Adipose tissue (tissue), 3 donors: ENCODE measurements around the gene OSBPL5. TPM values are rescaled to one million over a fixed set of nuclear protein-coding genes. Genes with fewer than 3 reads are reported as not detected.
"Not testable (repeated sequence)": the region's sequence is repeated elsewhere in the genome, so short reads cannot be mapped to it uniquely, and the experiment has no call there.

Experiments used
- H3K27ac ChIP-seq: one replicate; pipeline ENCODE4 v1.5.1; 2013; ENCODE audit warnings: low read depth, low read length
- WGBS, 3 donors: extraction: QIAGEN DNeasy Blood & Tissue Kit; methylation state at CpG; one replicate each; pipeline ENCODE4 v1.1.7; 2013; 5-methylcytosine and 5-hydroxymethylcytosine counted together
- polyA plus RNA-seq, 3 donors: library from polyadenylated mRNA; stranded (reverse); fragments of 200-250 nt; gene quantifications; one replicate each; pipeline ENCODE4 v1.2.3, GENCODE V29; 2013
- donor health status: healthy with polysubstance abuse.
- donor health status: Bipolar disorder and iron deficiency.
- donor health status: healthy.

OSBPL5 gene
- polyA plus RNA-seq, 3 donors, result 9.5 to 25.3 (median 19.7) TPM

DNA sequence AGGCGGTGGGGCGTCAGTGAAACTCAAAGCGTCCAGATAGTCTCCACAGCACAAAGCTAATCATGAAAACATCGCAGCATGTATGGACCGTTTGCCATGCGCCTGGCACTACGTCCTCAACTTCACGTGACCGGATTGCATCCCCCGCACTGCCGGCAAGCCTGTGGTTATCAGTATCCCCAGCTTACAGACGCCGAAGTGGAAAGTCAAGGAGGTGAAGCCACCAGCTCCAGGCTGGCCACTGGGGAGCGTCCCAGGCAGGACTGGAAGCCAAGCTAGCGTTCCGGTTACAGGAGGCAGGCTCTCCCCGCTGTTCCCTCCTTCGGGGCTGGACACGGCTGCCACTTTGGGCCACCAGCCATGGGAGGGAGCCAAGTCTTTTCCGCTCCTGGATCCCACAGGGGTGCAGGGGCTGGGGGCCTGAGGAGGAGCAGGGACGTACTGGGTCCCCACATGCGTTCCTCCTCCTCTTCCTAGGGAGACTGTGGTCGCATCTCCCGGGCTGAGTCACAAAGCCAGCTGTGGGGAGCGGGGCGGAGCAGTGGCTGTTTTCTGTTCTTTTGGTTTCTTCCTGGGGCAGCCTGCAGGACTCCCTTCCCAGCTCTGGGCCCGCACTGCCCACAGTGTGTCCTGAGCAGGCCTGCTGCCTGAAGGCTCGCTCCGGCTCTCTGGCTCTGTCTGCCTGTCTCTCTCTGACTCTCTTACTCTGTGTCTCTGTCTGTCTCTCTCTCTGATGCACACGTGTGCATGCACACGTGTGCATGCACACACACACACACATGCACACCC is 4.3 kb upstream of the OSBPL5 start:
- H3K27ac ChIP-seq, result no peak overlapping the region
- WGBS, 3 donors, result 2 to 8% (median 5%) methylated on average over 31 of the region's 31 CpGs

DNA sequence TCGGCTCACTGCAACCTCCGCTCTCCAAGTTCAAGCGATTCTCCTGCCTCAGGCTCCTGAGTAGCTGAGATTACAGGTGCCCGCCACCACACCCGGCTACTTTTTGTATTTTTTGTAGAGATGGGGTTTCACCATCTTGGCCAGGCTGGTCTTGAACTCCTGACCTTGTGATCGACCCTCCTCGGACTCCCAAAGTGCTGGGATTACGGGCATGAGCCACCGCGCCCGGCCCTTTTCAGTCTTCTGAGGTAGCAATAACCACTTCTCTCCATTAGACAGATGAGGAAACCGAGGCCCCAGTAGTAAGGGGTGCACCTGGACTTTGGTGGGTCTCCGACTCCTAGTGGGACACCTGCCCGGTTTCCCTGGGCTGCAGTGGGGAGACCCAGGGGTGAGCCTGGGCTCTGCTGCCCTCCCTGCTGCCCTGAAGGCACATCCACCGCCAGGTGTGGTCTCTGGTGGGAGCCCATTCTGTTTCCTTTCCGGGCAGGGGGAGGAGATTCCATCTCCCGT is 3.7 kb upstream of the OSBPL5 start:
- 73 to 78% (median 77%) methylated on average over 17 of the region's 17 CpGs for WGBS, 3 donors
- H3K27ac ChIP-seq, result not testable (repeated sequence)

DNA sequence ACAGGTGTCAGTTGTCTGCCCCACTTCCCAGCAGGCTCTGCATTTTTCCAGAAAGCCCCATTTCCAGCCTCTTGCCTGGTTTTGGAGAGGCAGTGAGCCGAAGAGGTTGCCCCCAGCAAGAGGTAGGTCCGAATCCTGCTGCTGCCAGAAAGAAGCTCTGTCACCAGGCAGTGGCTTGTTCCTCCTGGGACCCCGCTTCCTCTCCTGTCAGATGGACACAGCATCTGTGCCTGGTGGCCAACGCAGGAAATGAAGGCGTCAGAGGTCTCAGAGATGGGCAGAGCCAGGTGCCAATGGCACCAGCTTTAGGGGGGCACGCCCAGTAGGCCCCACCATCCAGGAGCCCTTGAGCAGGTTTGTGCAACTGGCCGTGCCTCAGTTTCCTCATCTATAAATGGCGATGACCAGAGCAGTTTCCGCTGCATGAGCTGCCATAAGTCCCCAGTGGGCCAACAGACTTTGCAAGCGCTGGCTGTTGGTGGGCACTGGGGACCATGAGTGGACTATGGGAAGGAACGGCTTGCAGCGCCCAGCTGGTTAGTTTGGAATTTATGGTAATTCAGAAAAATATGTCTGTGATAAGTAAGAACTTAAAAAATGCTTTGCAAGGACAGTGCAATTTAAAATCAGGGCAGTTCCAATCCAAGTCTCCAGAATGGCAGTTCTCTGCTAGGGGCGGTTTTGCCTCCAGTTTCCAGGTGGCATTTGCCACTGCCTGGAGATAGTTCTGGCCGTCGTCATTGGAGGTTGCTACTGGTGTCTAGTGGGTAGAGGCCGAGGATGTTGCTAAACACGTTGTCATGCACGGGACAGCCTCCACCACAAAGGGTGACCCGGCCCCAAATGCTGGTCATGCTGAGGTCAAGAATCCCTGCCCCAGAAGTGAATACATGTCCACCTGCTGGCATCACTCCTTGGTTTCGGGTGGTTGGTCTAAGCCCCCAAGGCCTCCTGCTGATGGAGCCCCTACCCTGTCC is 2.3 kb upstream of the OSBPL5 start:
- WGBS, 3 donors, result 68 to 77% (median 70%) methylated on average over 20 of the region's 20 CpGs
- H3K27ac ChIP-seq, result no peak overlapping the region

DNA sequence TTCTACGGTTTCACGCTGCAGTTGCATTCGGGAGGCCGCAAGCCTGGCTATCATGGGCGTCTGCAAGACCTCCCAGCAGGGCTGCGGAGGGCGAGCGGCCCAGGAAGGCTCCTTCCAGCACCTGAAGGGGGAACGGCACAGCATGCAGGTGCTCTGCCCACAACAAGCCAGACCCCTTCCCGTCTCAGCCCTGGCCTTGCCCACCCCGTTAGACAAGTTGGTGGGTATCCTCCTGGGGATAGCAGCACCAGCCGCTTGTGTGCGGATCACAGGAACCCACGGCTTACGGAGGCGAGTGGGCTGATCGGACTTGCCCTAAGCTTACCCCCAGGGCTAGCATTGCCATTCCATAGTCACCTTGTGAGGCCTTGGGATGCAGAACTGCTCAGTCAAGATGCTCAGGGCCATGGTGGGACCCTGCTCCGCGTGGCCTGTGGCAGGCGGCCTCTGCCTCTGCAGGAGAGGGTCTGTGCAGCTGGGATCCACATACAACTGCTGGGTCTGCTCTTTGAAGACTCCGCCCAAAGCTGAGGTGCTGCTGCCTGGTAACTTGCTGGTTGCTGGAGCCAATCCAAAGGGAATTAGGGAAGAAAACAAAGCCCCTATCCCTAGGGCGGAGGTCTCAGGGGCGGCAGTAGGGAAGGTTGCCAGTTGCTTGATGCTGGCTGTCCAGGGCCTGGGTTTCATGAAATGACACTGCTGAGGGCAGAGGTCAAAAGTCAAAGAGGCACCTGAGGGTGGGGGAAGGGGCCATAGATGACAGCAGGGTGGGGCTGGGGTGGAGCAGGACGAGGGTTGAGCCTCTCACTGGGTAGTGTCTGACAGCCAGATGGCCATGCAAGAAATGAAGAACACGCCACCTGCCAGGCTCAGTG is 1.4 kb upstream of the OSBPL5 start:
- 81 to 92% (median 91%) methylated on average over 25 of the region's 25 CpGs for WGBS, 3 donors
- no peak overlapping the region for H3K27ac ChIP-seq

DNA sequence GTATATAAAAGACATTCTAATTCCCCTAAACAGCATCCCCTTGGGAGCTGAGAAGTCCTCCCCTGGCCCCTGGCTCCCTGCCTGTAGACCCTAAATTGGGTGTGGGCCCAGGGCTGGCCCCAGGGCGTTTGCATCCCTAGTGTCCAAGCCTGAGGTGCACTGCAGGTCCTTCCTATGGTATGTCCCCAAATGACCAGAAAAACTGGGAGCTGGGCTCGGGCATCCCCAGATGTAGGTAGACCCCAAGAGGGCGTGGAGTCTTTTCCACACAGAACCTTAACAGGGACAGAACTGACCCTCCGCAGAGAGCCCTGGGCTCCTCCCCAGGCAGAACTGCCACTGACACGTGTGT is 782 bp upstream of the OSBPL5 start:
- 73 to 88% (median 84%) methylated on average over 5 of the region's 5 CpGs for WGBS, 3 donors
- H3K27ac ChIP-seq, result no peak overlapping the region

DNA sequence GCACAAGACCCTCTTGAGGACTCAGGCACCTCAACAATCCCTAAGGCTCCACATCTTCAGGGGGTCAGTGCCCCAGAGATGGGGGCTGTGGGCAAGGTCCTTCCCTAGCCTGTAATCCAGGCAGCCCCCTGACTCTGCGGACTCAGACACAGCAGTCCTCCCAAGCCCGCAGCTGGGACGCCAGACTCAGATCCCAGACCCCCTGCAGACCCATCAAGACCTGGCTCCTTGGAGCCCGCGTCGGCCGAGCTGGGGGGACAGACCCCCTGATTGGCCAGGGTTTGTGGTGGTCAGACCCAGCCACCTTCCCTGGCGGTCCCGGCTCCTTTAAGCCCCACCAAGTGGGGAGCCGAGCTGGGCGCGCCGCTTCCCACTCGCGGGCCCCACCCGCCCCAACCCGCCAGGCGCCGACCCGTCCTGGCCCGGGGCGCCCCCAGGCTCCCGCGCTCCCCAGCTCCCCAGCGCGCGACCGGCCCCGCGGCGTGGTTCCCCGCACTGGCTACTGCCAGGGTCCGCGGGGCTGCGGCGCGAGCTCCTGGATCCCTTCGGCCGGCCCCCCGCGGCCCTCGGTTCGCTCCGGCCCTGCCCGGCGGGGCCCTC is 458 bp downstream of the OSBPL5 start:
- WGBS, 3 donors, result 0 to 1% (median 1%) methylated on average over 24 to 46 of the region's 46 CpGs
- H3K27ac ChIP-seq, result no peak overlapping the region

DNA sequence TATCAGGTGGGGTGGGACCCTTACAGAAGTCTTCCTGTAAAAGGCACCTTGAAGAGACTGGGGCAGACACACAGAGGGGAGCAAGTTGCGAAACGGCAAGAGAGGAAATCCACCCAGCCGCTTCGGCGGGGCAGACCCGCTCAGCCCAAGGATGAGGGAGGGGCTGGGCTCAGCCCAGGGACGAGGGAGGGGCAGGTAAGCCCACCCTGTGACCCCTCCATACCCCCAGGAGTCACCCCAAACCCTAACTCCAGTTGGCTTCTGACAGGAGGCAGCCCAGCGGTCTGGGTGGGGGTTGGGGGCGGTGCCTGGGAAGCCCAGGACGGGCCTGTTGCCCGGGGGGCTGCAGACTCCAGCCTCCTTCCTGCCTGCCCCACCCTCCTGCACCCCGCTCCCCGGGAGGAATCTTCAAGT is 965 bp downstream of the OSBPL5 start:
- 3 to 21% (median 4%) methylated on average over 11 to 13 of the region's 13 CpGs for WGBS, 3 donors
- H3K27ac ChIP-seq, result no peak overlapping the region

DNA sequence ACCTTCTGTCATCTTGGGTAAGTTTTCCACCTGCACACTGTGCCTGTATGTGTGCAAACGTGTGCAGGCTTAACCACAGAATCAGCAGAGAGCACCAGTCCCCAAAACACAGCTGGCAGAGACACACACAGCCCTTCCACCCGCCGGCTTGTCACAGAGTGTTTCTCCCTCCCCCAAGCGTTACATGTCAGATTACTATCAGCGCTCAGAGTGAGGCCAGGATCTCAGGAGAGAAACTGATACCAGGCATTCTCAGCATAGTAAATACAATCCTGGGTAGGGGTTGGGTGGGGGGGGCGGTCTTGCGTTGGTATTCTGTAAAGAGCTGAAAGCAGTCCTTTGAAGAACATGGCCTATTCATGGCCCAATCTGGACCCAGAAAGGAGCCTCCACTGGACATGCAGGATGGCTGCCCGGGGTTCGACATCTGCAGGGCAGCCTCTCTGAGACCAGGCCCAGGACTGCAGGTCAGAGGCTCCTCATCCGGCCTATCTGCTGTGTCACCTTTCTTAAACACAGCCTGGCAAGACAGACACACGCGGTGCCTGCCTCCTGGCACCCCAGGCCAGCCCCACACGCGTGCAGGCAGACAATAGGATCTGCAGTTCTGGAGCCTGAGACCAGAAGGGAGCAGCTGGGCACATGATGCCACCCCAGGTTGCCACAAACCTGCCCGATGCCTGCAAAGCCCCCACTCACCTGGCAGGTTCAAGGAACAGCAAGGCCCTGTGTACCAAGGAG is 1.7 kb downstream of the OSBPL5 start:
- H3K27ac ChIP-seq, result no peak overlapping the region
- WGBS, 3 donors, result 48 to 57% (median 51%) methylated on average over 15 of the region's 15 CpGs

DNA sequence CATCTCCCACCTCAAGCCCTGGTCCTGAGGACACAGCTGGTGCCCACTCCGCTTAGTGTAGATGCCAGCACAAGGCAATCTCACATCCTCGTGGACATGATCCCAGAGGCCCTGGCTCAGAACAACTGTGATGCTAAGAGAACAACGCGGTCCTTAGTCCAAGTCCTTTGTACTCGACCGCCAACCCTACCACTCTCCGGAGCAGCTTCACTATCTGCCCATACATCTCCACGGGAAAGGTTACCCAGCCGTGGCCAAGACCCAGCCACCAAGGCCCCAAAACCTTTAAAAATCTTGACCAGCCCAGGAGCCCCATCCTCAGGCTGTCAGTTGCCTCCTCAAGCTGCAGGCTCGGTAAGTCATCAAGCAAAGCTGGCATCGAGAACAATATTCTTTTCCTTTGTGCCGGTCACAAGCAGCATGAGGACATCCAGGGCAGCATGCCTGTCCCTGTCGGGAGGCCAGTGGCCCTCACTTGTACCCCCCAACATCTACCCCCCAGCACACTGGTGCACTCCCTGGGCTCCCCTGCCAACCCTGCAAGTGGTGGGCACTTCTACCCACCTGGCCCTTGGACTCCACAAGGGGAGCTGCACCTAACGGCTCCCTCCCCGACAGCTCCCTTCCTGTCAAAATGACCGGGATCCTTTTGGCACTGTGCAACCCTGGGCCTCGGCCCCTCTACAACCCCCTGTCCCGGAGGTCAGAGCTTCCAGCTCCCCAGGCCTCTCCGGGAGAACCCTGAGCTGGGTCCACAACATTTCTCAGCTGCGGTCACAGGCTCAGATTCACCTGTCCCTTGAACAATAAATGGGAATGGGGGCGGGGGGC is 2.5 kb downstream of the OSBPL5 start:
- 74 to 85% (median 83%) methylated on average over 21 of the region's 21 CpGs for WGBS, 3 donors
- H3K27ac ChIP-seq, result no peak overlapping the region

DNA sequence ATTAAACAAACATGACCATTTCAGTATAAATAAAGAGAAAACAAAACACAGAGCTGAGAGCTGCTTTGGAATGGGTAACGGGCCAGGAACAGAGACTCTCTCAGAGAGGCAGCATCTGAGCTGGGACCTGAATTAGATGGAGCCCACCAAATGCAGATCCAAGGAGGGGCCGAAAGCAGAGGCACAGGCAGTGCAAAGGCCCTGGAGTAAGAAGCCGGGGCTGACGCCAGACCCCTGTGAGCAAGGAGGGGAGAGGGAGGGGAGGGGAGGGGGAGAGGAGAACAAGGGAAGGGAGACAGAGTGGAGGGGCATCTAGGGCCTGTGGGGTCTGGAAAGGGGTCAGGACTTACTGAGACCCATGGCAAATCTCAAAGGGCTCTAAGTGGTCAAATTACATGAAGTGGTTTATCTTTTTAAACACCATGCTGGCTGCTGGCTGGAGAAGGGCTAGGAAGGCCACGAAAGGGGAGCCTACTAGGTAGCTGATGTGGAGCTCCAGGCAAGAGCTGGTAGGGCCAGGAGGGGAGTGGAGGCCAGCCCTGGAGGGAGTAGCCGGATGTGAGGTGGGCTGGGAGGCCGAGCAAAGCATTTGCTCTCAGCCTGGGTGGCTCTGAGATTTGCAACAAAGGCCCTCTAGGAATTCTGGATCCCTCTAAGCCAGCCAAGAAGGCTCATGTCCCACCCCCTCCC is 3.2 kb downstream of the OSBPL5 start:
- 80 to 90% (median 82%) methylated on average over 6 to 7 of the region's 7 CpGs for WGBS, 3 donors
- H3K27ac ChIP-seq, result no peak overlapping the region

DNA sequence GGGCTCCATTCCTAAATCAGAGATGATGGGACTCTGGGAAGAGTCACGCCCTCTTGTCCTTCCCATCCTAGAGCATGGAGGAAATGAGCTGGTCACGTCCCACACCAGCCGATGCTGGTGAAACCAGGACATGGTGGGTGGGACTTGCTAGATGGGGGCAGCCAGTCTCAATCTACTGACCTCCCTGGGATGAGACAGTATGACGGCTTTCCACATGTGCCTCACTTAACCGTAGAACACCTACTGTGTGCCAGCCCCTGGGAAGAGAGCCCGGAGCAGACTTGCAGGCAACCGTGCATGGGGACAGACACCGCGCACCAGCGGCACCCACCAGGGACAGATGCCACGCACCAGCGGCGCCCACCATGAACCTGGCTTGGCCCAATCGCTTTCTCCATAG is 3.8 kb downstream of the OSBPL5 start:
- no peak overlapping the region for H3K27ac ChIP-seq
- 75 to 87% (median 76%) methylated on average over 14 of the region's 14 CpGs for whole genome bisulfite sequencing, 3 donors

DNA sequence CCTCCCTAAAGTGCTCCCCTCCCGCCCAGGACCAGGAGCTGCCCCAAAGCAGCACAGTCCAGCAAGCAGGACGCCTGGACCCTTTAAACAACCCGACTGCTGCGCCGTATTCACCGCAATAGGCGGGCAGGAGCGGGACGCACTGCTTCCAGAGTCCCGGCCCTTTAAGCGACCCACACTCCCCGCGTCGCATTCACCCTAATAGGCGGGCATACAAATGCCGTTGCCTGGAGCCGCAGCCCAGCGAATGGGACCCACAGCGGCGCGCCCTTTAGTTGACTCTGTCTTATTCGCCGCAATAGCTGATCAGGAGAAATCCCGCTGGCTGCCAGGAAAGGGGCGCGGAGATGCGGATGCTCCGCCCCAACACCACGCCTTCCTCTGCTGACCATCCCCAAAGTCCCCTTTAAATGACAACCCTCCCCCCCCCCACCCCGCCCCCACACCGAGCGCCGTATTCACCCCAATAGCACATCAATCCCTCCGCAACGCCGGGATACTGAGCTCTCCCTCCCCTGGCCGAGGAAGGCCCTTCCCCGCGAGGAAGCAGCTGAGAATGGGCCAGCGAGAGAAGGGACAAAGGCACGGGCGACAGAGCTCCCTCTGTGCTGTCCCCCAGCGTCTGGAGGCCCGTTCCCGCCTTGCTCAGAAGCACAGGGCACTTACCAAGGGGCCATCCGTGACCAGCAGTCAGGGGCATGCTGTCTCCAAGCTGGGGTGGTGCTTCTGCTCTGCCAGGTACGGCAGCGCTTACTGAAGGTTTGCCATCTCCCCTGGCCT is 4.7 kb downstream of the OSBPL5 start:
- WGBS, 3 donors, result 3 to 6% (median 5%) methylated on average over 48 of the region's 48 CpGs
- peak overlapping the region; percentile 55 for H3K27ac ChIP-seq

DNA sequence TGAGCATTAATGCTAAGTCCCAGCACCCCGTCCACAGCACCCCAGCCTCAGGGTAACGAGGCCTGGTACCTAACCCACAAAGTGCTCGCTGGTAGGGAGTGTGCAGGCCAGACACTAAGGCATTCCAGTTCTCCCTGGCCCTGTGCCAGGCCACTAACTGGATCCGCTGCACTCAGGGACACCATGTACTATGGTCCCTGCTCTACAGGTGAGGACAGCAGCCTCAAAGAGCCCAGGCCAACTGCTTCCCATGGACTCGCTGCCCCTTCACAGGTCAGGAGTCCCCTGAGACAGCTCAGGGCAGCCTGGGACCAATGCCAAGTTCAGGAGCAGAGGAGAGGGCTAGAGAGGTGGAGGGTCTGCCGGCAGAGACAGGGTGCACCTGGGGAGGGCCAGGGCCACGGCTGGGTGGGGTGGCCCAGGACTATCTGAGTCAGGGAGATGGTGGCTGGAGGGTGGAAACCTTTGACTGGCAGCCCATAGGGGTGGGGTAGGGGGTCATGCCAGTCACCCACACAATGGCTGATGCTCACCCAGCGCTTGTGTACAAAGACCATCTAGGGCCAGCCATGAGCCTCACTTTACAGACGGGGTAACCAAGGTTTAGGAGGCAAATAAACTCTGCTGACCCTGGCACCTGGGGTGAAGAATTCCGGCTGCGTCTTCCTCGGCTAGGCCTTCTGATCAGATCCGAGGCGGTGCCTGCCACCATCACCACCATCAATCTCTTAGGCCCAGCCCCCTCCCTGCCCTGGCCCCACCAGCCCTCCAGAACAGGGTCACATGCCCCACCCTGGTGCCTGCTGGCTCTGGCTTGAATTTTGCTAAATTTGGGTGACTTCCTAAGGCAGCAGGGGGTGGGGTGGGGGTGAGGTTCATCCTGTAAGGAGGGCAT is 5.6 kb downstream of the OSBPL5 start:
- H3K27ac ChIP-seq, result no peak overlapping the region
- WGBS, 3 donors, result 47 to 51% (median 50%) methylated on average over 14 of the region's 14 CpGs

DNA sequence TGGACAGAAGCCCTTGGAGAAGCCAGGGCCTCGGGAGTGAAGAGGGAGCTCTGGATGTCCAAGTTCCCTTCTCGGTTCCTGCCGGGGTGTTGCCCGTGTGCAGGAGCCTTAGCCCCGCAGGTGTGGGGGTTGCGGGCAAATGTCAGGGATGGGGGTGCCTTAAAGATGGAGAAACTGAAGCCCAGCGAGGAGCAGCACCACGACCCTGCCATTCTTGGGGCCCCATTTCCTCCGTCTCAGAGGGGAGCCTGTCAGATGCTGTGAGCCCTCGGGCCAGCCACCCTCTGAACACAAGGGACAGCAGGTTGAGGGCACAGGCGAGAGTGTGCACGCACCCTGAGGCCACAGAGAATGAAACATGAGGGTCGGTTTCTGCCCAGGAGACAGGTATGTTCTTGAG is 6.3 kb downstream of the OSBPL5 start:
- 77 to 90% (median 79%) methylated on average over 13 of the region's 13 CpGs for WGBS, 3 donors
- H3K27ac ChIP-seq, result no peak overlapping the region
